Body of pancreas (tissue), 4 donors: Measurements from ENCODE around the gene C5.

Experiments
- POLR2A ChIP-seq, 3 donors: fragments of 450-650 bp; IDR thresholded peaks; one replicate each; pipeline ENCODE4 v1.6.1; 2016; ENCODE audit warnings: antibody characterized with exemption in 3 of 3, mild to moderate bottlenecking in 2 of 3
- TF ChIP-seq, protein P1 (sequence below), 7 experiments: fragments of 450-650 bp in 4 of 7; fragments of 200-600 bp in 3 of 7; sonication (generic) in 3 of 7; IDR thresholded peaks; one replicate each; pipeline ENCODE4 v1.5.1; 2016 to 2019; ENCODE audit warnings: antibody characterized with exemption in 7 of 7

DNA sequence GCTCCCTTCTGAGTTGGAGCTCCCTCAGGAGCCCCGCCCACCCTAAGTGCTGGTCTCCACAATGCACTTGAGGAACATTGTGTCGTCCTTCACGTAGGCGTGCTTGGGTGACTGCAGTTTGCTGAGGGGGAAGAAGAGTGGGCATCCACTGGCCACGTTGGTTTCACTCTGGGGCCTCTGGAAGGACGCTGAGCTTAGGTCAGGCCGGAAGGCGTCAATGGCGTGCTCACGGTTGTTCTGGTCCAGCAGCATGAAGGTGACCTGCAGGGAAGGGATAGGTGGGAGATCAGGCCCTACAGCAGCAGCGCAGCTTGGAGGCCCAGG lies 145.1 kb downstream of the C5 start:
- TF ChIP-seq, protein P1, sequence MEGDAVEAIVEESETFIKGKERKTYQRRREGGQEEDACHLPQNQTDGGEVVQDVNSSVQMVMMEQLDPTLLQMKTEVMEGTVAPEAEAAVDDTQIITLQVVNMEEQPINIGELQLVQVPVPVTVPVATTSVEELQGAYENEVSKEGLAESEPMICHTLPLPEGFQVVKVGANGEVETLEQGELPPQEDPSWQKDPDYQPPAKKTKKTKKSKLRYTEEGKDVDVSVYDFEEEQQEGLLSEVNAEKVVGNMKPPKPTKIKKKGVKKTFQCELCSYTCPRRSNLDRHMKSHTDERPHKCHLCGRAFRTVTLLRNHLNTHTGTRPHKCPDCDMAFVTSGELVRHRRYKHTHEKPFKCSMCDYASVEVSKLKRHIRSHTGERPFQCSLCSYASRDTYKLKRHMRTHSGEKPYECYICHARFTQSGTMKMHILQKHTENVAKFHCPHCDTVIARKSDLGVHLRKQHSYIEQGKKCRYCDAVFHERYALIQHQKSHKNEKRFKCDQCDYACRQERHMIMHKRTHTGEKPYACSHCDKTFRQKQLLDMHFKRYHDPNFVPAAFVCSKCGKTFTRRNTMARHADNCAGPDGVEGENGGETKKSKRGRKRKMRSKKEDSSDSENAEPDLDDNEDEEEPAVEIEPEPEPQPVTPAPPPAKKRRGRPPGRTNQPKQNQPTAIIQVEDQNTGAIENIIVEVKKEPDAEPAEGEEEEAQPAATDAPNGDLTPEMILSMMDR (IDR thresholded peaks at IDR 0.05): no peak
- no peak for TF ChIP-seq POLR2A (IDR thresholded peaks at IDR 0.05)
